Trophoblast cell (in vitro differentiated cells and primary cell): ENCODE data around the gene PUS1.

Source experiments
- DNase-seq, 2 donors: peaks; one replicate each; pipeline ENCODE4 v3.0.0-alpha.2; 2016
- H2AFZ ChIP-seq: 2 replicates; pipeline ENCODE4 v1.6.1; 2013; ENCODE audit warnings: low read length, moderate library complexity, mild to moderate bottlenecking; ENCODE audit not compliant: insufficient read depth, poor library complexity
- H2AK5ac ChIP-seq: 2 replicates; pipeline ENCODE4 v1.6.1; 2013; ENCODE audit warnings: mild to moderate bottlenecking, low read length
- H2BK120ac ChIP-seq: 2 replicates; pipeline ENCODE4 v1.6.1; 2013; ENCODE audit warnings: low read length, mild to moderate bottlenecking, moderate library complexity; ENCODE audit not compliant: insufficient read depth, poor library complexity
- H2BK12ac ChIP-seq: 2 replicates; pipeline ENCODE4 v1.6.1; 2013; ENCODE audit warnings: mild to moderate bottlenecking, low read length, moderate library complexity
- H2BK5ac ChIP-seq: 2 replicates; pipeline ENCODE4 v1.6.1; 2013; ENCODE audit warnings: low read length, low read depth, moderate library complexity, mild to moderate bottlenecking; ENCODE audit not compliant: poor library complexity
- H3K14ac ChIP-seq: 2 replicates; pipeline ENCODE4 v1.6.1; 2013; ENCODE audit warnings: mild to moderate bottlenecking, low read length
- H3K18ac ChIP-seq: 2 replicates; pipeline ENCODE4 v1.6.1; 2013; ENCODE audit warnings: mild to moderate bottlenecking, low read length
- H3K23ac ChIP-seq: 2 replicates; pipeline ENCODE4 v1.6.1; 2013; ENCODE audit warnings: low read length
- H3K27ac ChIP-seq: 2 replicates; pipeline ENCODE4 v1.5.1; 2013; ENCODE audit warnings: low read depth, mild to moderate bottlenecking, inconsistent platforms, low read length, moderate library complexity
- H3K27me3 ChIP-seq: 2 replicates; pipeline ENCODE4 v1.6.1; 2013; ENCODE audit warnings: inconsistent platforms, mild to moderate bottlenecking, low read length, moderate library complexity; ENCODE audit not compliant: insufficient read depth
- H3K36me3 ChIP-seq, 2 experiments: 1 replicate in 1 of 2; 2 replicates in 1 of 2; pipeline ENCODE4 v1.6.1; 2013; ENCODE audit warnings: low read length in 2 of 2, mild to moderate bottlenecking in 2 of 2, moderate library complexity in 1 of 2; ENCODE audit not compliant: insufficient read depth in 2 of 2, control insufficient read depth in 1 of 2
- H3K4ac ChIP-seq: 2 replicates; pipeline ENCODE4 v1.6.1; 2013; ENCODE audit warnings: low read depth, mild to moderate bottlenecking, low read length, moderate library complexity
- H3K4me1 ChIP-seq, 2 experiments: 1 replicate in 1 of 2; 2 replicates in 1 of 2; pipeline ENCODE4 v1.6.1; 2013; ENCODE audit warnings: low read length in 2 of 2, mild to moderate bottlenecking in 2 of 2, moderate library complexity in 1 of 2; ENCODE audit not compliant: insufficient read depth in 2 of 2, control insufficient read depth in 1 of 2
- H3K4me2 ChIP-seq: 2 replicates; pipeline ENCODE4 v1.6.1; 2013; ENCODE audit warnings: inconsistent platforms, mild to moderate bottlenecking, low read length, moderate library complexity
- H3K4me3 ChIP-seq: 2 replicates; pipeline ENCODE4 v1.5.1; 2013; ENCODE audit warnings: mild to moderate bottlenecking, low read depth, low read length, inconsistent platforms
- H3K79me1 ChIP-seq: one replicate; pipeline ENCODE4 v1.6.1; 2013; ENCODE audit warnings: low read length
- H3K79me2 ChIP-seq: 2 replicates; pipeline ENCODE4 v1.6.1; 2013; ENCODE audit warnings: low read length, mild to moderate bottlenecking; ENCODE audit not compliant: control insufficient read depth, insufficient read depth, poor library complexity
- H3K9ac ChIP-seq: 2 replicates; pipeline ENCODE4 v1.6.1; 2013; ENCODE audit warnings: mild to moderate bottlenecking, low read length
- H3K9me3 ChIP-seq: 2 replicates; pipeline ENCODE4 v1.6.1; 2013; ENCODE audit warnings: low read depth, mild to moderate bottlenecking, control low read depth, inconsistent platforms, low read length; ENCODE audit not compliant: insufficient read depth
- H4K12ac ChIP-seq: 2 replicates; pipeline ENCODE4 v1.6.1; 2013; ENCODE audit warnings: low read depth, mild to moderate bottlenecking, low read length, moderate library complexity
- H4K8ac ChIP-seq: 2 replicates; pipeline ENCODE4 v1.6.1; 2013; ENCODE audit warnings: low read depth, mild to moderate bottlenecking, low read length, moderate library complexity
- H4K91ac ChIP-seq: one replicate; pipeline ENCODE4 v1.6.1; 2013; ENCODE audit warnings: low read depth, mild to moderate bottlenecking, low read length, moderate library complexity
- WGBS: extraction: QIAGEN DNeasy Blood & Tissue Kit; methylation state at CpG from one replicate; pipeline ENCODE4 v1.1.7; 2013; ENCODE audit warnings: missing lambda C conversion rate; ENCODE audit not compliant: insufficient read length, insufficient coverage; ENCODE audit errors: extremely low coverage; 5-methylcytosine and 5-hydroxymethylcytosine counted together

Gene PUS1

GRCh38 chr12:131981388-131981787 lies 52.3 kb downstream of the PUS1 start:
- Histone ChIP-seq H4K8ac (no peak overlapping the region), H3K4ac (no peak overlapping the region), H3K27ac (no peak overlapping the region), H3K18ac (no peak overlapping the region), H2AK5ac (no peak overlapping the region), H3K14ac (no peak overlapping the region), H3K4me3 (no peak overlapping the region), H3K9me3 (no peaks in the 10 kb centered on the region), H2AFZ (no peak overlapping the region), H3K4me2 (no peak overlapping the region), H2BK12ac (no peak overlapping the region), H2BK120ac (no peak overlapping the region), H3K23ac (no peak overlapping the region), H2BK5ac (no peak overlapping the region), H3K27me3 (no peaks in the 10 kb centered on the region), H3K36me3 (peaks cover 39 to 44% of the 10 kb centered on the region in 2 experiments), H3K4me1 (no peaks in the 10 kb centered on the region), H4K12ac (no peak overlapping the region), H3K79me2 (no peaks in the 10 kb centered on the region), H4K91ac (no peak overlapping the region), H3K79me1 (no peaks in the 10 kb centered on the region), H3K9ac (no peak overlapping the region)
- DNase-seq: no peak
- WGBS: no CpG with 5 or more reads among the region's 10 CpGs

- H3K23ac ChIP-seq: no peak overlapping the region
- no peak overlapping the region for H2BK12ac ChIP-seq
- H3K79me2 ChIP-seq: no peaks in the 10 kb centered on the region
- no peaks in the 10 kb centered on the region for H3K9me3 ChIP-seq
- no peak overlapping the region for H4K12ac ChIP-seq
- no peaks in the 10 kb centered on the region for H3K79me1 ChIP-seq
- no peaks in the 10 kb centered on the region for H3K27me3 ChIP-seq
- no peak overlapping the region for H3K9ac ChIP-seq
- peaks cover 0 to 2% of the 10 kb centered on the region in 2 experiments for H3K4me1 ChIP-seq
- no peak overlapping the region for H4K91ac ChIP-seq
- no peak overlapping the region for H3K4ac ChIP-seq
- no peak overlapping the region for H3K14ac ChIP-seq
- no peak overlapping the region for H3K4me3 ChIP-seq
- no peak overlapping the region for H2AK5ac ChIP-seq
- no peak overlapping the region for H4K8ac ChIP-seq
- no CpG with 5 or more reads among the region's 17 CpGs for WGBS
- H3K27ac ChIP-seq: no peak overlapping the region
- no peak overlapping the region for H2BK5ac ChIP-seq
- H3K36me3 ChIP-seq: peaks cover 45 to 50% of the 10 kb centered on the region in 2 experiments
- no peak overlapping the region for H2BK120ac ChIP-seq
- H2AFZ ChIP-seq: no peak overlapping the region
- H3K4me2 ChIP-seq: no peak overlapping the region
- DNase-seq: no peak
- H3K18ac ChIP-seq: no peak overlapping the region
These were observed 53.0 kb downstream of the PUS1 start for GRCh38 chr12:131982041-131982440.

GRCh38 chr12:131983026-131983425 lies 54.0 kb downstream of the PUS1 start:
- no peak overlapping the region for H4K8ac ChIP-seq
- H3K4me3 ChIP-seq: no peak overlapping the region
- H3K23ac ChIP-seq: no peak overlapping the region
- H3K36me3 ChIP-seq: peaks cover 51 to 58% of the 10 kb centered on the region in 2 experiments
- no peak overlapping the region for H2AFZ ChIP-seq
- H3K14ac ChIP-seq: no peak overlapping the region
- H3K4me1 ChIP-seq: peaks cover 0 to 4% of the 10 kb centered on the region in 2 experiments
- no peak overlapping the region for H2BK120ac ChIP-seq
- no peak overlapping the region for H3K27ac ChIP-seq
- no peaks in the 10 kb centered on the region for H3K27me3 ChIP-seq
- H3K18ac ChIP-seq: no peak overlapping the region
- H3K79me2 ChIP-seq: peaks cover 2% of the 10 kb centered on the region
- H3K4ac ChIP-seq: no peak overlapping the region
- no peak overlapping the region for H2AK5ac ChIP-seq
- WGBS: no CpG with 5 or more reads among the region's 6 CpGs
- no peak overlapping the region for H4K91ac ChIP-seq
- H3K9me3 ChIP-seq: no peaks in the 10 kb centered on the region
- no peak overlapping the region for H4K12ac ChIP-seq
- no peak overlapping the region for H2BK5ac ChIP-seq
- no peak for DNase-seq
- no peak overlapping the region for H3K4me2 ChIP-seq
- H3K9ac ChIP-seq: no peak overlapping the region
- H3K79me1 ChIP-seq: no peaks in the 10 kb centered on the region
- H2BK12ac ChIP-seq: no peak overlapping the region

GRCh38 chr12:131983554-131983953 lies 54.5 kb downstream of the PUS1 start:
- no peak overlapping the region for H3K4me3 ChIP-seq
- no peak overlapping the region for H4K91ac ChIP-seq
- peaks cover 0 to 4% of the 10 kb centered on the region in 2 experiments for H3K4me1 ChIP-seq
- H3K79me2 ChIP-seq: peaks cover 4% of the 10 kb centered on the region
- no peak overlapping the region for H2BK5ac ChIP-seq
- H3K79me1 ChIP-seq: no peaks in the 10 kb centered on the region
- no peaks in the 10 kb centered on the region for H3K27me3 ChIP-seq
- H3K36me3 ChIP-seq: peaks cover 54 to 62% of the 10 kb centered on the region in 2 experiments
- no peaks in the 10 kb centered on the region for H3K9me3 ChIP-seq
- H2AFZ ChIP-seq: no peak overlapping the region
- no peak overlapping the region for H4K8ac ChIP-seq
- WGBS: no CpG with 5 or more reads among the region's 6 CpGs
- no peak overlapping the region for H3K14ac ChIP-seq
- H3K4ac ChIP-seq: no peak overlapping the region
- DNase-seq: no peak
- no peak overlapping the region for H2AK5ac ChIP-seq
- H4K12ac ChIP-seq: no peak overlapping the region
- no peak overlapping the region for H3K4me2 ChIP-seq
- no peak overlapping the region for H3K23ac ChIP-seq
- H3K9ac ChIP-seq: no peak overlapping the region
- no peak overlapping the region for H3K18ac ChIP-seq
- H2BK12ac ChIP-seq: no peak overlapping the region
- H2BK120ac ChIP-seq: no peak overlapping the region
- H3K27ac ChIP-seq: no peak overlapping the region
